Activated naive CD4-positive, alpha-beta T cell treated with anti-CD3 and anti-CD28 coated beads, Interleukin-2, amount 10 ng/mL, durations not matched to agents 7 days and 5 days (primary cell): Measurements from ENCODE around the gene SRSF6.
"Not testable (repeated sequence)": the region's sequence is repeated elsewhere in the genome, so short reads cannot be mapped to it uniquely, and the experiment has no call there.

Experiments used
- CTCF ChIA-PET: fragments of 350-600 bp; sonication (Branson Sonifier 250); formaldehyde crosslinking; loops from one replicate; lab custom pipeline; 2021; ENCODE audit warnings: antibody characterized with exemption; lab: Charles Lee
- DNase-seq: peaks from one replicate; pipeline ENCODE4 v3.0.0-alpha.2; 2020
- H3K27ac Mint-ChIP-seq: one replicate; pipeline ENCODE4 v1.8.0; 2021; ENCODE audit warnings: mild to moderate bottlenecking, moderate library complexity, mixed read lengths
- H3K27me3 Mint-ChIP-seq: one replicate; pipeline ENCODE4 v1.8.0; 2021; ENCODE audit warnings: mild to moderate bottlenecking, mixed read lengths
- H3K36me3 Mint-ChIP-seq: one replicate; pipeline ENCODE4 v1.8.0; 2021; ENCODE audit warnings: mixed read lengths
- H3K4me1 Mint-ChIP-seq: one replicate; pipeline ENCODE4 v1.8.0; 2021; ENCODE audit warnings: mixed read lengths
- H3K4me3 Mint-ChIP-seq: one replicate; pipeline ENCODE4 v1.8.0; 2021; ENCODE audit warnings: mild to moderate bottlenecking, moderate library complexity, mixed read lengths
- H3K9me3 Mint-ChIP-seq: one replicate; pipeline ENCODE4 v1.8.0; 2021; ENCODE audit warnings: mixed read lengths

The SRSF6 gene

DNA sequence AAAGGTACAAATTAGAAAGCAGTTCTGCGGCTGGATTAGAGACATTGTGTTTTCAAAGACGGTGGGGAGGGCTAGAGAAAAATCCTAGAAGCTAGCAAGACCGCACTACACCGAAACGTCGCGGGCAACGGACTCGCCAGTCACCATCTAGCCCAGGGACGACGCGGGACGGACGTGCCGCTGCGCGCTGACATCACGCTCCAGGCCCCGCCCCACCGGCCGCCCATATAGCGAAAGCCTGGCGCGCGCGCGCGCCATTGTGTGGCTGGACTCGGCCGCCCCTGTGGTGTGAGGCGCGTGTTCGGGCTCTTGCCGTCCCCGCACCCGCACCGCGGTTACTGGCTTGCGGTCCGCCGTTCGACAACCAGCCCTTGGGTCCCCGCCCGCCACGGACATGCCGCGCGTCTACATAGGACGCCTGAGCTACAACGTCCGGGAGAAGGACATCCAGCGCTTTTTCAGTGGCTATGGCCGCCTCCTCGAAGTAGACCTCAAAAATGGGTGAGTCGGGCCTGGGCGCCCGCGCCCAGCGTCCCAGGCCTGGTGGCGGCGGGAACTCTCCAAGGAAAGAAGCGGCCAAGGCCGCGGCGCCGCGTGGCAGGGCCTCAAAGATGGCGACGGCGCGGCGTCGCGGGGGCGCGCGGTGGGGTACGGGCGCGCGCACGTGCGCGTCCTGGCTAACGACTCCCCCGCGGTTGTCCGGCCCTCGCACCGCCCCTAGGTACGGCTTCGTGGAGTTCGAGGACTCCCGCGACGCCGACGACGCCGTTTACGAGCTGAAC is at the start of gene SRSF6:
SRSF6 (plus strand) TSS at position 257 of the 782 bp plus-strand sequence; CDS start at position 395, 138 bp downstream.
- Mint-ChIP-seq H3K36me3 (peaks cover 35% of the 10 kb centered on the region), H3K9me3 (no peaks in the 10 kb centered on the region), H3K27me3 (peaks cover 29% of the 10 kb centered on the region), H3K4me1 (peaks cover 38% of the 10 kb centered on the region), H3K27ac (peak within 1 kb of the TSS; percentile 96), H3K4me3 (peak within 1 kb of the TSS; percentile 83)
- CTCF ChIA-PET: interaction anchor here (1.4 to 2.0 kb wide), 3 partner anchors 8 to 760 kb away, joined by 3 to 7 read pairs (median 6); no protein-coding TSS in a partner anchor
- peak; percentile 93 for DNase-seq

DNA sequence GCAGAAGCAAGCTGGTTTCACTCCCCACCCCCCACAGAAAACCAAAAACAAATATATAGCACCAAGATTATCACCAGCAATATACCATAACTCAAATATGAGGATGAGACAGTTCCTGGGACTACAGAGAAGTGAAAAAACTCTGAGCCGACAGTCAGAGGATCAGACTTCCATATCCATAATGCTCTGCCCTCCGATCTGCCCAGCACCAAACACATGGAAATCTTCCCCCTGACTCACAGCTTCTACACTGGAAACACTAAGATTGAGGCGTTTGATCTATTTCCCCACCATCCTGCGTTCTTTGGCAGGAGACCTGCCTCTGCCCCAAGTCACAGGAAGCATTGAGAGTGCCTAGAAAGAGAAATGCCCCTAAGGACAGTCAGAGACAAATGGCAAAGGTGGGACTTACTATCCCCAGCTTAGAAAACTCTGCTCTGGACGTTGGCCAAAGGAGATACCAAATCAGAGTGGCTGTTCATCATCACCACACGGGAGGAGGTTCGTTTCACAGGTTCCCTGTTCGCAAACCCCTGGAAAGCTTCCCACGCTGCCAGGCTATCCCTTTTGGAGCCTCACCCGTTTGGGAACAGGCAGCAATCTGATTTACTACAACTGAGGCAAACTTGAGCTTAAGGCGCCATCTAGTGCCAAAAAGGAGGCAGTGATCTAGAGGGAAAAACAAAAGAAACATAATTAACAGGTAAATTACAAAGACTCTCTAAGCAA is 48.7 kb upstream of the SRSF6 start:
- H3K4me1 Mint-ChIP-seq: no peaks in the 10 kb centered on the region
- H3K4me3 Mint-ChIP-seq: no peak overlapping the region
- CTCF ChIA-PET: interaction anchor here (0.6 to 1.9 kb wide), 8 partner anchors 10 to 1709 kb away, joined by 3 to 7 read pairs (median 4); no protein-coding TSS in a partner anchor
- peaks cover 2% of the 10 kb centered on the region for H3K9me3 Mint-ChIP-seq
- no peak overlapping the region for H3K27ac Mint-ChIP-seq
- no peaks in the 10 kb centered on the region for H3K36me3 Mint-ChIP-seq
- peaks cover 3% of the 10 kb centered on the region for H3K27me3 Mint-ChIP-seq
- peak; percentile 22 for DNase-seq

- Mint-ChIP-seq H3K27me3 (peaks cover 4% of the 10 kb centered on the region), H3K9me3 (peaks cover 2% of the 10 kb centered on the region), H3K4me3 (no peak overlapping the region), H3K27ac (no peak overlapping the region), H3K36me3 (no peaks in the 10 kb centered on the region), H3K4me1 (no peaks in the 10 kb centered on the region)
- DNase-seq: no peak
- CTCF ChIA-PET: interaction anchor here (0.6 to 1.9 kb wide), 6 partner anchors 10 to 1671 kb away, joined by 3 to 7 read pairs (median 4); no protein-coding TSS in a partner anchor
Measured at GRCh38 chr20:43409577-43409913, 48.2 kb upstream of the SRSF6 start.

DNA sequence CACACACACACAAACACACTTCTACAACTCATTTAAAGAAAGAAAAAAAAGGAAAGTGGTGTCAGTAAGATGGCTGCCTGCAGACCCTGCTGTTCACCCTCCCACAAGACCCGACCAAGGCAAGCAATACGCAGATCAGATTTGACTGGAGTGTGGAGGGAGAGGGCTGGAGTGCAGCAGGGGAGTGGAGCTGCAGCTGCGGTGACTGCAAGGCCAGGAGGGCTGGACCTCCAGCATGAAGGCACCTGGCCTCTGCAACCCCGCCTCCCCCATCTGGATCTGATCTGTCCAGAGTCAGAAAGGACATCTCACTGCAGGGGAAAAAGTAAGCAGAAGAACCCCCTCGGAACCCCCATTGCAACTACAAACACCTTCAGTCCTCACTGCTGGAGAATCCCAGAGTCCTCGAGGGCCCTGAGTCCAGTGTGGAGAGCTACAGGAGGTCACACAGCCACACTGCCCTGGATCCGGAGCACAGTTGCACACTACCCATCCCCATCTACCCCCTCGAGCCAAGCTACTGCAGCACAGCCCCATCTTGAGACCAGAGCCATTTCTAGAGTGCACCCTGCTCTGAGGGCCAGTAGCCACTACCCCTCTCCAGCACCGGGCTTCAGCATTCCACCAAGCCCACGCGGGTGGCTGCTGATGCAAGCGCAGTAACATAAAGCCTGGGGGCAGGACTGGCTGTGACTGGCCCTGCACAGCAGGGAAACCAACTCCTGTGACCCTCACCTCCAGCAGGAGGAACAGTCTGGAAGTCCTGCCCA is 41.9 kb upstream of the SRSF6 start:
- Mint-ChIP-seq H3K9me3 (peaks cover 26% of the 10 kb centered on the region), H3K27me3 (peaks cover 11% of the 10 kb centered on the region), H3K36me3 (peaks cover 2% of the 10 kb centered on the region), H3K27ac (no peak overlapping the region), H3K4me3 (no peak overlapping the region), H3K4me1 (no peaks in the 10 kb centered on the region)
- DNase-seq: no peak
- CTCF ChIA-PET: no interaction called here

- CTCF ChIA-PET: no interaction called here
- Mint-ChIP-seq H3K4me3 (no peak overlapping the region), H3K27ac (no peak overlapping the region), H3K36me3 (peaks cover 4% of the 10 kb centered on the region), H3K27me3 (peaks cover 11% of the 10 kb centered on the region), H3K4me1 (no peaks in the 10 kb centered on the region), H3K9me3 (peaks cover 31% of the 10 kb centered on the region)
- no peak for DNase-seq
Measured at GRCh38 chr20:43416591-43417228, 41.0 kb upstream of the SRSF6 start.

DNA sequence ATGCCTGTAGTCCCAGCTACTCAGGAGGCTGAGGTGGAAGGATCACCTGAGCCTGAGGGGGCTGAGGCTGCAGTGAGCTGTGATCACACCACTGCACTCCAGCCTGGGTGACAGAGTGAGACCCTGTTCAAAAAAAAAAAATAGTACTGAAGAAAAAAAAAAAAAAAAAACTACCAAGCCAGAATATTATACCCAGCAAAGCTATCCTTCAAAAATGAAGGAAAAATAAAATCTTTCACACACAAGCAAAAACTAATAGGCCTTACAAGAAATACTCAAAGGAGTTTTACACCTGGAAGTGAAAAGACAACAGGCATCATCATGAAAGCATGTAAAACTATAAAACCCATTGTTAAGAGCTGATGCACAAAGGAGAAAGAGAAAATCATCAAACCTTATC is 37.5 kb upstream of the SRSF6 start:
- Mint-ChIP-seq H3K9me3 (peaks cover 31% of the 10 kb centered on the region), H3K27me3 (peaks cover 13% of the 10 kb centered on the region), H3K4me1 (no peaks in the 10 kb centered on the region), H3K27ac (no peak overlapping the region), H3K4me3 (no peak overlapping the region), H3K36me3 (peaks cover 4% of the 10 kb centered on the region)
- CTCF ChIA-PET: no interaction called here
- no peak for DNase-seq

DNA sequence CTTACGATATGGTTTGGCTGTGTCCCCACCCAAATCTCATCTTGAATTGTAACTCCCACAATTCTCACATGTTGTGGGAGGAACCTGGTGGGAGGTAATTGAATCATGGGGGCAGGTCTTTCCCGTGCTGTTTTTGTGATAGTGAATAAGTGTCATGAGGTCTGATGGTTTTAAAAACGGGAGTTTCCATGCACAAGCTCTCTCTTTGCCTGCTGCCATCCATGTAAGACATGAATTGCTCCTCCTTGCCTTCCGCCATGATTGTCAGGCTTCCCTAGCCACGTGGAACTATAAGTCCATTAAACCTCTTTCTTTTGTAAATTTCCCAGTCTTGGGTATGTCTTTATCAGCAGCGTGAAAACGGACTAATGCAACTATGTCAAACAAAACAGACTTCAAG is 36.8 kb upstream of the SRSF6 start:
- CTCF ChIA-PET, H3K27ac Mint-ChIP-seq, DNase-seq, H3K4me1 Mint-ChIP-seq, H3K36me3 Mint-ChIP-seq, H3K4me3 Mint-ChIP-seq: not testable (repeated sequence)
- H3K9me3 Mint-ChIP-seq: peaks cover 31% of the 10 kb centered on the region
- H3K27me3 Mint-ChIP-seq: peaks cover 13% of the 10 kb centered on the region

GRCh38 chr20:43426172-43426571 is 31.5 kb upstream of the SRSF6 start:
- no peak overlapping the region for H3K27ac Mint-ChIP-seq
- CTCF ChIA-PET: no interaction called here
- no peak for DNase-seq
- H3K9me3 Mint-ChIP-seq: peaks cover 1% of the 10 kb centered on the region
- no peaks in the 10 kb centered on the region for H3K4me1 Mint-ChIP-seq
- peaks cover 6% of the 10 kb centered on the region for H3K27me3 Mint-ChIP-seq
- H3K4me3 Mint-ChIP-seq: no peak overlapping the region
- no peaks in the 10 kb centered on the region for H3K36me3 Mint-ChIP-seq

- DNase-seq: no peak
- H3K4me3 Mint-ChIP-seq: no peak overlapping the region
- no peaks in the 10 kb centered on the region for H3K4me1 Mint-ChIP-seq
- CTCF ChIA-PET: interaction anchor here (0.9 kb wide), 1 partner anchor 18 kb away, joined by 4 read pairs; no protein-coding TSS in a partner anchor
- H3K9me3 Mint-ChIP-seq: no peaks in the 10 kb centered on the region
- H3K27me3 Mint-ChIP-seq: peaks cover 13% of the 10 kb centered on the region
- H3K36me3 Mint-ChIP-seq: no peaks in the 10 kb centered on the region
- no peak overlapping the region for H3K27ac Mint-ChIP-seq
Measured at GRCh38 chr20:43430265-43431133, 27.2 kb upstream of the SRSF6 start.

GRCh38 chr20:43431134-43431519 is 26.6 kb upstream of the SRSF6 start:
- Mint-ChIP-seq H3K36me3 (no peaks in the 10 kb centered on the region), H3K9me3 (no peaks in the 10 kb centered on the region), H3K27me3 (peaks cover 19% of the 10 kb centered on the region), H3K4me3 (no peak overlapping the region), H3K4me1 (no peaks in the 10 kb centered on the region), H3K27ac (no peak overlapping the region)
- no peak for DNase-seq
- CTCF ChIA-PET: no interaction called here

- DNase-seq: no peak
- Mint-ChIP-seq H3K4me3 (no peak overlapping the region), H3K9me3 (no peaks in the 10 kb centered on the region), H3K36me3 (no peaks in the 10 kb centered on the region), H3K27me3 (peaks cover 19% of the 10 kb centered on the region), H3K4me1 (no peaks in the 10 kb centered on the region), H3K27ac (no peak overlapping the region)
- CTCF ChIA-PET: no interaction called here
Measured at GRCh38 chr20:43432498-43432897, 25.2 kb upstream of the SRSF6 start.

- DNase-seq: no peak
- no peaks in the 10 kb centered on the region for H3K9me3 Mint-ChIP-seq
- H3K4me3 Mint-ChIP-seq: no peak overlapping the region
- no peak overlapping the region for H3K27ac Mint-ChIP-seq
- peaks cover 19% of the 10 kb centered on the region for H3K27me3 Mint-ChIP-seq
- no peaks in the 10 kb centered on the region for H3K4me1 Mint-ChIP-seq
- CTCF ChIA-PET: no interaction called here
- no peaks in the 10 kb centered on the region for H3K36me3 Mint-ChIP-seq
Measured at GRCh38 chr20:43433250-43433854, 24.3 kb upstream of the SRSF6 start.

GRCh38 chr20:43434565-43434964 is 23.1 kb upstream of the SRSF6 start:
- Mint-ChIP-seq H3K4me1 (peaks cover 9% of the 10 kb centered on the region), H3K36me3 (no peaks in the 10 kb centered on the region), H3K9me3 (peaks cover 2% of the 10 kb centered on the region), H3K4me3 (no peak overlapping the region), H3K27me3 (peaks cover 24% of the 10 kb centered on the region), H3K27ac (no peak overlapping the region)
- CTCF ChIA-PET: no interaction called here
- no peak for DNase-seq
